OCI-LY7 (cell line): ENCODE results near the gene GLIS1. TPM values are rescaled to one million over a fixed set of nuclear protein-coding genes. Genes with fewer than 3 reads are reported as not detected.

Source experiments
- BruUV-seq: library from RNA; stranded (reverse); fragments of 400-500 nt; replicated peaks from 2 replicates; lab custom pipeline; 2021; lab: Mats Ljungman, UMichigan
- CTCF ChIA-PET: fragments of 300-600 bp; sonication (Branson Sonifier 250); formaldehyde crosslinking; loops from one replicate; lab custom pipeline; 2022; ENCODE audit warnings: antibody characterized with exemption; ENCODE audit not compliant: unreplicated experiment; lab: Charles Lee
- POLR2A ChIA-PET: fragments of 300-600 bp; sonication (Branson Sonifier 250); formaldehyde crosslinking; loops from one replicate; lab custom pipeline; 2022; ENCODE audit warnings: antibody characterized with exemption; lab: Charles Lee
- DNase-seq: peaks from one replicate; pipeline ENCODE4 v3.0.0-alpha.2; 2015; ENCODE audit warnings: low spot score
- H2AFZ ChIP-seq: fragments of 200-600 bp; sonication (generic), shearing (Covaris generic); 2 replicates; pipeline ENCODE4 v1.6.1; 2014; ENCODE audit warnings: mild to moderate bottlenecking, antibody characterized with exemption, low read length, moderate library complexity
- H3K27ac ChIP-seq: fragments of 200-600 bp; sonication (generic); 2 replicates; pipeline ENCODE4 v1.5.1; 2014; ENCODE audit warnings: mixed run types, low read depth, mild to moderate bottlenecking, moderate library complexity, low read length, inconsistent platforms; ENCODE audit not compliant: poor library complexity, severe bottlenecking
- H3K36me3 ChIP-seq: fragments of 200-600 bp; sonication (generic); 2 replicates; pipeline ENCODE4 v1.6.1; 2014; ENCODE audit warnings: mild to moderate bottlenecking, antibody characterized with exemption, low read length, moderate library complexity, mixed read lengths; ENCODE audit not compliant: insufficient read depth
- H3K4me1 ChIP-seq: fragments of 200-600 bp; sonication (generic); 2 replicates; pipeline ENCODE4 v1.5.1; 2014; ENCODE audit warnings: mild to moderate bottlenecking, low read length; ENCODE audit not compliant: insufficient read depth, poor library complexity, severe bottlenecking
- H3K4me2 ChIP-seq: fragments of 200-600 bp; sonication (generic); 2 replicates; pipeline ENCODE4 v1.6.1; 2014; ENCODE audit warnings: mild to moderate bottlenecking, low read length
- H3K4me3 ChIP-seq: fragments of 200-600 bp; sonication (generic); 2 replicates; pipeline ENCODE4 v1.5.1; 2014; ENCODE audit warnings: mild to moderate bottlenecking, low read depth, low read length; ENCODE audit not compliant: poor library complexity, severe bottlenecking
- H3K79me2 ChIP-seq: fragments of 200-600 bp; sonication (generic); 2 replicates; pipeline ENCODE4 v1.6.1; 2016; ENCODE audit warnings: low read depth, mild to moderate bottlenecking, low read length, moderate library complexity, mixed read lengths; ENCODE audit not compliant: insufficient read depth
- H3K9me2 ChIP-seq: fragments of 200-600 bp; sonication (generic); 2 replicates; pipeline ENCODE4 v1.6.1; 2016; ENCODE audit warnings: mild to moderate bottlenecking, low read length, mixed read lengths; ENCODE audit not compliant: insufficient read depth
- H3K9me3 ChIP-seq: fragments of 200-600 bp; sonication (generic); 2 replicates; pipeline ENCODE4 v1.6.1; 2014; ENCODE audit warnings: mild to moderate bottlenecking, mixed run types, low read length, mixed read lengths
- H4K20me1 ChIP-seq: fragments of 200-600 bp; sonication (generic); 2 replicates; pipeline ENCODE4 v1.6.1; 2014; ENCODE audit warnings: mild to moderate bottlenecking, antibody characterized with exemption, low read length, moderate library complexity, mixed read lengths; ENCODE audit not compliant: insufficient read depth
- CTCF ChIP-seq: fragments of 200-600 bp; sonication (generic); conservative IDR thresholded peaks from 2 replicates; pipeline ENCODE4 v1.5.1; 2014; ENCODE audit warnings: mild to moderate bottlenecking, antibody characterized with exemption, low read length, moderate library complexity, mixed read lengths
- EZH2phosphoT487 ChIP-seq: fragments of 200-600 bp; sonication (generic); IDR thresholded peaks from 2 replicates; pipeline ENCODE4 v1.6.1; 2018; ENCODE audit warnings: low read depth, borderline replicate concordance, mild to moderate bottlenecking, mixed run types, antibody characterized with exemption, low read length, moderate library complexity, mixed read lengths
- intact Hi-C: fragments of 100-400 bp; cut with micrococcal nuclease; formaldehyde crosslinking; loops from one replicate; pipeline ENCODE4 v1.10.0; 2022; ENCODE audit not compliant: unreplicated experiment
- total RNA-seq, 2 experiments: library from RNA; depleted of rRNA in 1 of 2; stranded (reverse); fragments of >200 nt in 1 of 2; shearing (Covaris generic) in 1 of 2; gene quantifications; 2 replicates each; pipeline ENCODE4 v1.2.3, GENCODE V29; 2014 to 2022

Gene GLIS1
- total RNA-seq, 2 experiments from 2014 or later: not detected

DNA sequence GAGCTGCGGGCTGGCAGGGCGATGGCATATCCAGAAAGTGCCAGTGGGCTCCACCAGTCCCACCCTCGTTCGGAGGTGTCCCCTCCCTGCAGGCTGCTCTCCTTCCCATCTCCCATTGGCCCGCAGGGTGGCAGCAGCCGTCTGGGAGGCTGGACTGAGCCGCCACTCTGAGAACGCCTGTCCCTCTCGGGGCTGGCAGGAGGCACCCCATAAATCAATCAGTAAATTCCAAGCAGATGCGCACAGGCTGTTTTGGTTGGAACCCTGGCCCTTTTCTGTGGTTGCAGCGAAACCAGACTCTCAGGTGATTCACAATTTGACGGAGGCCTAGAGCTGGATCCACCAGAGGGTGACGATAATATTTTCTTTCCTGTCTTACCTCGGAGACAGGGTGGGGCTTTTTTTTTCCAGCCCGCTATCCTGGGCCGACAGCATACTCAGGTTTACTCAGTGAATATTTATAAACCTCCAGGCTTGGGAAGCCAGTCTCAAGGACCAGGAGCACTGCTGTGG lies 99.7 kb downstream of the GLIS1 start:
- POLR2A ChIA-PET: interaction anchor here (0.6 kb wide), 1 partner anchor 182 kb away, joined by 3 read pairs; no protein-coding TSS in a partner anchor
- Histone ChIP-seq H3K79me2 (no peaks in the 10 kb centered on the region), H3K4me2 (no peak overlapping the region), H3K27ac (no peak overlapping the region), H3K4me3 (no peak overlapping the region), H4K20me1 (no peaks in the 10 kb centered on the region), H3K9me2 (no peaks in the 10 kb centered on the region), H3K36me3 (no peaks in the 10 kb centered on the region), H2AFZ (no peak overlapping the region), H3K9me3 (no peaks in the 10 kb centered on the region), H3K4me1 (no peaks in the 10 kb centered on the region)
- intact Hi-C loops: no loop called here
- no peak for DNase-seq
- CTCF ChIA-PET: no interaction called here
- no TSS peak for BruUV-seq
- TF ChIP-seq EZH2phosphoT487 (no peak), CTCF (no peak)

DNA sequence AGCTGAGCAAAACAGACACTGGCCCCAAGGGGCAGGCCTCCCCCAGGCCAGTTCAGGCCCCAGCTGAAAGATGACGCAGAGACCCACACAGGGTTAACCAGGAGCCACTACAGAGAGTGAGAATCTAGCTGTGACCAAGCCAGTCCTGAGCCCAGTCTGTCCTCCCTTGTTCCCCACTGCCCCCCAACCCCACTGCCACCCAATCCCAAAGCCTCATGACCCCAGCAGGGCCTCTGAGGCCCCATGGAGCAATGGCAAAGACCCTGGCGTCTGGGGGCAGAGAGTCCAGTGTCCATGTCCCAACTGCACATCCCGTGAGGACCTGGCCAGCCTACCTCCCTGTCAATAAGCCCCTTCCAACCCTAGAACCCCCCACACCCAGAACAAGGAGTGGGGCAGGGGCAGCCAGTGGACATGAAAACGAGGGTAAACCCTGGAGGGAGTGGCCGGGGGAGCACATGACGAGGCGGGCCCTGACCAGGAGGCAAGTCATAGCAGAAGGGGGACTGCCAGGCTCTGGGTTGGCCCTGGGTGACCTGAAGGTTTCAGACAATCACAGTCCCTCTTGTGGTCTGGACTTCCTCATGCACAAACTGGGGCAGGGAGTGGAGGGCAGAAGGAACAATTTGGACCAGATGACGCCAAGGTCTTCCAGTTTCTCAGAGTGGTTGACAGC lies 100.5 kb downstream of the GLIS1 start:
- intact Hi-C loops: no loop called here
- H2AFZ ChIP-seq: no peak overlapping the region
- H3K79me2 ChIP-seq: no peaks in the 10 kb centered on the region
- ChIA-PET CTCF (no interaction called here), POLR2A (no interaction called here)
- no peaks in the 10 kb centered on the region for H3K9me3 ChIP-seq
- H3K9me2 ChIP-seq: no peaks in the 10 kb centered on the region
- TF ChIP-seq EZH2phosphoT487 (no peak), CTCF (no peak)
- no peaks in the 10 kb centered on the region for H3K36me3 ChIP-seq
- no TSS peak for BruUV-seq
- no peak for DNase-seq
- no peaks in the 10 kb centered on the region for H3K4me1 ChIP-seq
- H3K4me3 ChIP-seq: no peak overlapping the region
- H4K20me1 ChIP-seq: no peaks in the 10 kb centered on the region
- no peak overlapping the region for H3K4me2 ChIP-seq
- H3K27ac ChIP-seq: no peak overlapping the region
